B cell (primary cell): ENCODE data around the gene ASTN2.

Experiments used
- CTCF ChIP-seq: fragments of 200-600 bp; IDR thresholded peaks from one replicate; pipeline ENCODE4 v1.8.0; 2022; ENCODE audit warnings: antibody characterized with exemption, mild to moderate bottlenecking
- EZH2 ChIP-seq: IDR thresholded peaks from 2 replicates; pipeline ENCODE4 v1.6.1; 2012; ENCODE audit warnings: borderline replicate concordance, low read depth, mild to moderate bottlenecking, moderate library complexity, low read length; ENCODE audit not compliant: insufficient read depth, poor library complexity, severe bottlenecking

GRCh38 chr9:117313989-117314388 lies 100.9 kb downstream of the ASTN2 start:
- TF ChIP-seq EZH2 (no peak), CTCF (no peak)
